Activated CD4-positive, alpha-beta T cell treated with anti-CD3 and anti-CD28 coated beads, Interleukin-2, amount 50 U/mL, for 4 hours (primary cell): ENCODE results near the gene CYP4F11.
"Not testable (repeated sequence)": the region's sequence is repeated elsewhere in the genome, so short reads cannot be mapped to it uniquely, and the experiment has no call there.

Experiments
- DNase-seq, 2 experiments: peaks; one replicate each; pipeline ENCODE4 v3.0.0-alpha.2; 2020

The CYP4F11 gene, protein sequence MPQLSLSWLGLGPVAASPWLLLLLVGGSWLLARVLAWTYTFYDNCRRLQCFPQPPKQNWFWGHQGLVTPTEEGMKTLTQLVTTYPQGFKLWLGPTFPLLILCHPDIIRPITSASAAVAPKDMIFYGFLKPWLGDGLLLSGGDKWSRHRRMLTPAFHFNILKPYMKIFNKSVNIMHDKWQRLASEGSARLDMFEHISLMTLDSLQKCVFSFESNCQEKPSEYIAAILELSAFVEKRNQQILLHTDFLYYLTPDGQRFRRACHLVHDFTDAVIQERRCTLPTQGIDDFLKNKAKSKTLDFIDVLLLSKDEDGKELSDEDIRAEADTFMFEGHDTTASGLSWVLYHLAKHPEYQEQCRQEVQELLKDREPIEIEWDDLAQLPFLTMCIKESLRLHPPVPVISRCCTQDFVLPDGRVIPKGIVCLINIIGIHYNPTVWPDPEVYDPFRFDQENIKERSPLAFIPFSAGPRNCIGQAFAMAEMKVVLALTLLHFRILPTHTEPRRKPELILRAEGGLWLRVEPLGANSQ

GRCh38 chr19:15934332-15935078 is at the start of gene CYP4F11:
Gene CYP4F11 (minus strand): TSS chr19:15934529. CDS start chr19:15934408, 121 bp downstream.
- no peak for DNase-seq

DNA sequence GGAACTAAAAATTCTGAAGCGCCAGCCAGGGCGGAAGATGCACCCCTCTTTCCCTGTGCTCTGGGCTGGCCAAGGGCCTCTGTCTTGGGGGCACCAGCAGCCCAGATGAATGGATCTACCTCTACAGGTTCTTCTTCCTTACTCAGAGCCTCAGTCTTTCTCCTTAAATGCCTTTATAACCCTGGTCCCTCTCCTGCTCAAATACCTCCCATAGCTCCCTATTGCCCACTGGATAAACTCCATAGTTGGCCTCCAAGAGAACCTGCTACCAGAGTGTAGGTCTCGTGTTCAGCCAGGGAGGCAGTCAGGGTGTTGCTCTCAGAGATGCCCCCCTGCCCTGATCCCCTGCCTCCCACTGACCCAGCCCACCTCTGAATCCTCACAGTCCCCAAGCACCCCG is 45.0 kb upstream of the CYP4F11 start:
- DNase-seq = no peak

DNA sequence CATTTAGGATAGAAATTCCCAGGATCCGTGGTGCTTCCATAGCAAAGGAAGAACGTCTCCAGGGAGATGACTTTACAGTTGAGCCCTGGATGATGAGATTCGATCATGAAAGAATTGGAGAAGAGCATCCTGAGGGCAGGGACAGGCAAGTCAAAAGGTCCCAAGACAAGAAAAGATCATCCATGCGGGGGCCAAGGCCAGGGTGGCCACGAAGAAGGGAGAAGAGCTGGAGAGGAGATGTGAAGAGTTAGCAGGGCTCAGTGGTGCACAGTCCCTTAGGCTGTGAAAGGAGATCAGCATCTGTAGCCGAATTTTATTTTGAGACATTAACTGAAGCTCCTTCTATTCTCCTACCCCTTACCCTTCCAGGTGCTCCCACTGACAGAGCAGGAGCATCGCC is 43.4 kb upstream of the CYP4F11 start:
- DNase-seq = no peak

GRCh38 chr19:15976836-15977689 is 42.7 kb upstream of the CYP4F11 start:
- DNase-seq = no peak

DNA sequence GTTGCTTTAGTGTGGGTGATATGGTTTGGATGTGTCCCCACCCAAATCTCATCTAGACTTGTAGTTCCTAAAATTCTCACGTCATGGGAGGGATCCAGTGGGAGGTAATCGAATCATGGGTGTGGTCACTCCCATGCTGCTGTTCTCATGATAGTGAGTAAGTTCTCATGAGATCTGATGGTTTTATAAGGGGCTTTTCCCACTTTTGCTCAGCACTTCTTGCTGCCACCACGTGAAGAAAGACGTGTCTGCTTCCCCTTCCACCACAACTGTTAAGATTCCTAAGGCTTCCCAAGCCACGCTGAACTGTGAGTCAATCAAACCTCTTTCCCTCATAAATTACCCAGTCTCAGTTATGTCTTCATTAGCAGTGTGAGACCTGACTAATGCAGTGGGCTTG is 40.5 kb upstream of the CYP4F11 start:
- DNase-seq = no peak

- not testable (repeated sequence) for DNase-seq
These were observed 37.7 kb upstream of the CYP4F11 start for GRCh38 chr19:15972043-15972442.

DNA sequence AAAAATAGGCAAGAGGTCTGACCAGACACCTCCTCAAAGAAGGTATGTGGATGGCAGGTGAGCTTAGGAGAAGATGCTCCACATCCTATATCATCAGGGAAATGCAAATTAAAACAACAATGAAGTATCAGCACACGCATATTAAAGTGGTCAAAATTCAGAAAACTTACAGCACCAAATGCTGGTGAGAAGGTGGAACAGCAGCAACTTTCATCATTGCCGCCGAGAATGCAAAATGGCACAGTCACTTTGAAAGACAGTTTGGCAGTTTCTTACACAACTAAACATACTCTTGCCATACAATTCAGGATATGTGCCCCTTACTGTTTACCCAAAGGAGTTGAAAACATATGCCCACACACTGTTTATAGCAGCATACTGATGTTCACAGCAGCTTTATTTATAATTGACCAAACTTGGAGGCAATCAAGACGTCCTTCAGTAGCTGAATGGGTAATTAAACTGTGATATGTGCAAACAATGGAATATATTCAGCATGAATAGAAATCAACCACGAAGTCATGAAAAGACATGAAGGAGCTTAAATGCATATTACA is 37.0 kb upstream of the CYP4F11 start:
- DNase-seq = no peak

GRCh38 chr19:15964231-15964630 is 29.9 kb upstream of the CYP4F11 start:
- no peak for DNase-seq

- no peak for DNase-seq
These were observed 28.0 kb upstream of the CYP4F11 start for GRCh38 chr19:15962319-15962718.

- DNase-seq = no peak
These were observed 20.5 kb upstream of the CYP4F11 start for GRCh38 chr19:15954820-15955219.

DNA sequence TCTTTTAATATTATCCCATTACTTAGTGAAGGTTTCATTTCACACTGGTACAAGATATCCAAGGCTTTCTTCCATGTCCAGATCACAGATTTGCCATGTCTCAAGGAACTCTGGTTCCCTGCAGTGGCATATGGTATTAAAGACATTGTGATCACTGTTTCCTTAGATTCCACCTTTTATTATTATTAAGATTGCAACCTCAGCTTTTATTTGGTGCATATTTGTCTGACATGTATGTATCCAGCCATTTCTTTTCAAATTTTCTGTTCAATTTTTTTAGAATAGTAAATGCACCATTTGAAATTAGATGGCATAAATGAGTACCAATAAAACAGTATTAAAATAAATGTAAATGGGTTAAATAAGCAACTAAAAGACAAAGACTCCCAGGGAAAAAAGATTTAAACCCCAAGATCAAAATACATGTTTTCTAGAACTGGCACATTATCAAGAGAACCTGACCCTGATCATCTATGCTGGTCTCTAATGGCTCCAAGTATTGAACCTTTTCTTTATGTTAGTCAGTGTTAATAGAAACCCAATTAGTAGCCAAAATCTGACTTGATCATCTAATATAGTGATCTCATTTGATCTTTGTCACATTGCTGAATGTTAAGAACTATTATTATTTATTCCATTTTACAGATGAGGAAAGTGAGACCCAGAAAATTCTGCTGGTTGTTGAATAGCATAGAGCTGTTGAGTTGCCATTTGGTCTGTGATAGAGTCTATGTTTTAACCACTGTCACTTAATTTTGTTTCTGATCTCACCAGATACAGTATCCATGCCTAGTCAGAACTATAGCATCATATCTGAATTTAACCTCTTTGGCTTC is 14.1 kb upstream of the CYP4F11 start, which contains the start of gene OR10H4:
OR10H4 (plus strand) TSS at position 786 of the 836 bp plus-strand sequence; CDS start at position 786, 0 bp downstream.
- DNase-seq = no peak

DNA sequence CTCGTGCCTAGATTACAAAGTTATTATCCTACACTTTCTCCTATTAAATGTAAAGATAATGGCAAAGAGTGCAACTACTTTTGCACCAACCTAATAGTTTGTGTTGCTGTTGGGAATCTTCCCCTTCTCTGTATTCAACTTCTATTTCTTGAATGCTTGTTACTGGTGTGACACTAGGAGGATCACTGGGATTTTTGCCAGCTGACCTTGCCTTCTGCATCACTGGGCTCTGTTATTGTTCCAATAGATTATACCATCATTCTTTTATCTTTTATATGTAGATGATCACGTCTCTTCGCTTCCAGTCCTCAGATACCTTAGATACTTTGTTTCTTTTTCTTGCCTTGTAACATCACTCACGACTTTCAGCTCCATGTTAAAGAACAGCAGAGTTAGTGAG is 11.0 kb upstream of the CYP4F11 start:
- no peak for DNase-seq

DNA sequence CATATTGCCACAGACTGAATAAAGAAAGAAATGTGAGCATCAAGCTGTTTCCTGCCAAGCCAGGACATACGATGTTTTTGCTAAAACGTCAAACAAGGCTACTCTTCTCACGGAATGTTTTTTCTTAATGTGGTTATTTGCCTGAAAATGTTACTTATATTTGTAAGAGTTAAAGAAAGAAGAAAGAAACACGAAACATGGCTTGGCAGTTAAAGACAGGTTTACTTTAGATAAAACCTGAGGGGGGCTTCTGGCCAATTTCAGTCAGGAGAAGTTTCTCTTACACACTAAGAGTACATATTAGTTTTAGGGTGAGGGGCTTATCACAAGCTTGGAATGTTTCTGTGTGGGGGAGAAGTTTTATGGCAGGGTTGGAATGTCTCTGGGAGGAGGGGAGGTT is 10.1 kb upstream of the CYP4F11 start:
- no peak for DNase-seq

- no peak for DNase-seq
These were observed 3.4 kb upstream of the CYP4F11 start for GRCh38 chr19:15937771-15938170.

DNA sequence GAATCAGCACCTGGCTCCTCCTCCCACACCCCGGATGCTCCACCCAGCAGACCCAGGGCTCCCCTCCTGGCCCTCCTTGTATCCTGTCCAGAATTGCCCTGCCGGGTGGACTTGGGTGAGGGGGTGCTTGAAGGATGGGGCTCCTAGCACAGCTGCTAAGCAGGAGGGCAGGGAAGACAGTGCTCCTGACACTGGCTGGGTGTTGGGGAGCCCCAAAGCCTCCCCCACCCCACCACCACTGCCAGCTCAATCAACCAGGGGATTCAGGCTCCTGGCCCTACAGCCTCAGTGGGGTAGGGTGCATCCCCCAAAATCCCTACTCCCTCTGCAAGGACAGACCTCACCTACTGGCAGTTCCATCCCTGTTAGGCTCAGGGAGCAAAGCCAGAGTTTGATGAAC is 2.6 kb upstream of the CYP4F11 start:
- DNase-seq = no peak

GRCh38 chr19:15936173-15936572 is 1.8 kb upstream of the CYP4F11 start:
- no peak for DNase-seq

GRCh38 chr19:15935167-15935702 is 906 bp upstream of the CYP4F11 start:
- DNase-seq = no peak

DNA sequence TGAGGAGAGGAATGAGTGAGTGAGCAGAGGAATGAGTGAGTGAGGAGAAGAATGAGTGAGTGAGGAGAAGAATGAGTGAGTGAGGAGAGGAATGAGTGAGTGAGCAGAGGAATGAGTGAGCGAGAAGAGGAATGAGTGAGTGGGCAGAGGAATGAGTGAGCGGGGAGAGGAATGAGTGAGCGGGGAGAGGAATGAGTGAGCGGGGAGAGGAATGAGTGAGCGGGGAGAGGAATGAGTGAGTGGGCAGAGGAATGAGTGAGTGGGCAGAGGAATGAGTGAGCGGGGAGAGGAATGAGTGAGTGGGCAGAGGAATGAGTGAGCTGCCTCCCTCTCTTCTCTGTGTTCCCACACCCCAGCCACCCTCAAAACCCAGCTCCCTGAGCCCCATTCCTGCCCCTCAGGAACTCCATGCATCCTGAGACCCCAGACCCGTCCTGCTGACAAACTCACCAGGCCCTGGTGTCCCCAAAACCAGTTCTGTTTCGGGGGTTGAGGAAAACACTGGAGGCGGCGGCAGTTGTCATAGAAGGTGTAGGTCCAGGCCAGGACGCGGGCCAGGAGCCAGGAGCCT is 483 bp downstream of the CYP4F11 start:
- not testable (repeated sequence) for DNase-seq

- no peak for DNase-seq
These were observed 6.0 kb downstream of the CYP4F11 start for GRCh38 chr19:15928321-15928720.

- DNase-seq = no peak
These were observed 7.8 kb downstream of the CYP4F11 start for GRCh38 chr19:15926484-15926883.

- no peak for DNase-seq
These were observed 10.6 kb downstream of the CYP4F11 start for GRCh38 chr19:15923702-15924101.
